GM18520 (cell line): ENCODE results near the gene PLEKHG1.

ENCODE experiments used
- ATAC-seq: cut with Tn5 transposase; IDR thresholded peaks from one replicate; pipeline ENCODE4 v1.9.1; 2021; ENCODE audit not compliant: unreplicated experiment

The PLEKHG1 gene

GRCh38 chr6:150599199-150600009 lies at the start of gene PLEKHG1:
Gene PLEKHG1, plus strand, starts transcription at chr6:150599885. Its CDS starts 133,797 bp downstream, at chr6:150733682.
- ATAC-seq: peak; percentile 48

- ATAC-seq: no peak
These were observed 49.4 kb upstream of the PLEKHG1 start for GRCh38 chr6:150550244-150550643.

GRCh38 chr6:150557043-150557599 lies 42.6 kb upstream of the PLEKHG1 start:
- ATAC-seq: no peak

GRCh38 chr6:150560004-150560883 lies 39.4 kb upstream of the PLEKHG1 start:
- ATAC-seq: no peak

GRCh38 chr6:150560884-150561219 lies 38.8 kb upstream of the PLEKHG1 start:
- ATAC-seq: no peak

GRCh38 chr6:150565945-150566344 lies 33.7 kb upstream of the PLEKHG1 start:
- no peak for ATAC-seq

GRCh38 chr6:150566486-150566885 lies 33.2 kb upstream of the PLEKHG1 start:
- no peak for ATAC-seq

GRCh38 chr6:150567380-150567779 lies 32.3 kb upstream of the PLEKHG1 start:
- no peak for ATAC-seq

GRCh38 chr6:150567823-150568383 lies 31.8 kb upstream of the PLEKHG1 start:
- no peak for ATAC-seq

- ATAC-seq: no peak
These were observed 31.1 kb upstream of the PLEKHG1 start for GRCh38 chr6:150568560-150568959.

GRCh38 chr6:150569161-150569560 lies 30.5 kb upstream of the PLEKHG1 start:
- ATAC-seq: no peak

- no peak for ATAC-seq
These were observed 26.5 kb upstream of the PLEKHG1 start for GRCh38 chr6:150573041-150573681.

- ATAC-seq: no peak
These were observed 23.8 kb upstream of the PLEKHG1 start for GRCh38 chr6:150575836-150576235.

- ATAC-seq: no peak
These were observed 22.9 kb upstream of the PLEKHG1 start for GRCh38 chr6:150576651-150577226.

- no peak for ATAC-seq
These were observed 20.1 kb upstream of the PLEKHG1 start for GRCh38 chr6:150579611-150580010.

- ATAC-seq: no peak
These were observed 19.2 kb upstream of the PLEKHG1 start for GRCh38 chr6:150580489-150580888.

GRCh38 chr6:150584065-150584464 lies 15.6 kb upstream of the PLEKHG1 start:
- no peak for ATAC-seq

GRCh38 chr6:150584596-150584995 lies 15.1 kb upstream of the PLEKHG1 start:
- ATAC-seq: no peak

- ATAC-seq: no peak
These were observed 12.8 kb upstream of the PLEKHG1 start for GRCh38 chr6:150586850-150587359.

GRCh38 chr6:150587637-150588036 lies 12.0 kb upstream of the PLEKHG1 start:
- no peak for ATAC-seq
